ENCODE data around the gene JOSD2. TPM values are rescaled to one million over a fixed set of nuclear protein-coding genes. Genes with fewer than 3 reads are reported as not detected.

The JOSD2 gene, protein sequence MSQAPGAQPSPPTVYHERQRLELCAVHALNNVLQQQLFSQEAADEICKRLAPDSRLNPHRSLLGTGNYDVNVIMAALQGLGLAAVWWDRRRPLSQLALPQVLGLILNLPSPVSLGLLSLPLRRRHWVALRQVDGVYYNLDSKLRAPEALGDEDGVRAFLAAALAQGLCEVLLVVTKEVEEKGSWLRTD
- total RNA-seq, result 100 to 1,000 TPM in 1 of 4 donors, 10 to 100 TPM in 3; 10.8 to 169 (median 36.6) TPM

DNA sequence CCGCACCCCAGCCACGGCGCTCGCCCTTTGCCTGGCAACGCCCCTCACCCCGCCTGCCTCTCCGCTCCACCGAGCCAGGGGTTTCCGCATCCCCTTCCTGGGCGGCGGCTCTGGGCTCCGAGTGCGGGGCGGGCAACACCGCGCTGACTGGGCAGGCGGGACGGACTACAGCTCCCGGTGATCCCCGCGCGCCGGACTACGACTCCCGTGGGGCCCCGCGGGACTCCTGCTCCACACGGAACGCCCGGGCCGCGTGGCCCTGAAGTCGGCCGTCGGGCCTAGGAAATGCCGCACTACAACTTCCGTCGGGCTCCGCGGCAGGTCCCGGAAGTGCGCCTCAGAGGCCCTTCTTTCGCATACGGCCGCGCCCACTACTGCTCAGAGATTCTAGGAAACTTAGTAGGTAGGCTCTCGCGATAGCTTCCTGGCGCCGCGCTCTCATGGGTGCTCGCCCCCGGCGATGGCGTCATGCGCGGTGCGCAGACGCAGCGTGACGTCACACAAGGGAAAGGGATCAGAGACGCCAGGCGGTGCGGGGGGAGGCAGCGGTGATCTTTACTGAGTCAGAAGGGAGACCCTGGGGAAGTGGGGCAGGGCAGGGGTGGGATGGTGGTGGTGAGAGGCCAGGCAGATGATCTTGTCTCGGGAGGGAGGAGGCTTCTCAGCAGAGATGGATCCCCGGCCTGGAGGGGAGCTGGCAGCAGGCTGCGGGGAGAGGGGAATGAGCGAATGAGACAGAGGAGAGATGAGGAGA, at the start of gene JOSD2:
JOSD2 (minus strand) TSS at position 123 of the 754 bp plus-strand sequence. CDS start 760 bp downstream, outside the sequence.
- TF ChIP-seq CTCF (IDR thresholded peaks at IDR 0.05) (peak in 1 of 5 experiments; percentile 23), EP300 (IDR thresholded peaks at IDR 0.05; ENCODE audit: low read depth) (no peak), POLR2AphosphoS5 (IDR thresholded peaks at IDR 0.05) (peak; percentile 54 to 87 (median 78)), POLR2A (IDR thresholded peaks at IDR 0.05) (peak; percentile 67)

DNA sequence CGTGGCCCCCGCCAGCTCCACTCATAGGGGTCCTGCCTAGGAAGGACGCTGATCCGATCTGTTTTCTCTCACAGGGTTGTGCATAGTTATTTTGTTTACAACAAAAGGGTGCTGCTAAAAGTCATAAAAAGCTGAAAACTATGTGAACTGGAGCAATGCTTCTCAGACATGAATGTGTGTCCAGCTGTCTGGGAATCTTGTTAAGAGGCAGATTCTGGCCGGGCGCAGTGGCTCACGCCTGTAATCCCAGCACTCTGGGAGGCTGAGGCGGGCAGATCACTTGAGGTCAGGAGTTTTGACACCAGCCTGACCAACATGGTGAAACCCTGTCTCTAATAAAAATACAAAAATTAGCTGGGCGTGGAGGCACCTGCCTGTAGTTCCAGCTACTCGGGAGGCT, 48.6 kb upstream of the JOSD2 start:
- Histone ChIP-seq H3K27me3 (peaks cover 76% of the 10 kb centered on the region), H3K9me3 (no peaks in the 10 kb centered on the region), H3K4me3 (no peak overlapping the region), H3K4me1 (peaks cover 6 to 15% (median 11%) of the 10 kb centered on the region in 4 donors), H3K27ac (no peak overlapping the region), H3K36me3 (no peaks in the 10 kb centered on the region)
- no peak for TF ChIP-seq POLR2AphosphoS5 (IDR thresholded peaks at IDR 0.05)
- no peak for TF ChIP-seq CTCF (IDR thresholded peaks at IDR 0.05)
- no peak for TF ChIP-seq POLR2A (IDR thresholded peaks at IDR 0.05)
- TF ChIP-seq EP300 (IDR thresholded peaks at IDR 0.05; ENCODE audit: low read depth), result no peak
- in situ Hi-C loops (cut with MboI; ENCODE audit: low pct_ligation_motif_present in 1 of 4, low pct_unique_long_range_greater_than_20kb in 1 of 4, low sequenced_read_pairs in 3 of 4) (no loop called here), intact Hi-C loops (cut with DNase I; ENCODE audit: low total_unique reads) (no loop called here)
- no peak for DNase-seq
- WGBS, 2 donors (ENCODE audit: low coverage in 1 of 2), result 22 to 30% methylated on average over 7 to 10 of the region's 10 CpGs

More for the DNA sequence above, at the start of gene JOSD2:
- 2% methylated on average over 68 of the region's 69 CpGs; no CpG with 5 or more reads in 1 of the 2 donors for WGBS, 2 donors (ENCODE audit: low coverage in 1 of 2)
- Histone ChIP-seq H3K36me3 (no peaks in the 10 kb centered on the region), H3K4me1 (peaks cover 7 to 14% (median 9%) of the 10 kb centered on the region in 4 donors), H3K4me3 (peak within 1 kb of the TSS; percentile 62 to 92 (median 78)), H3K27me3 (peaks cover 18% of the 10 kb centered on the region), H3K9me3 (no peaks in the 10 kb centered on the region), H3K27ac (peak within 1 kb of the TSS; percentile 75 to 84 (median 82))
- DNase-seq, result peak; percentile 98
- intact Hi-C loops (cut with DNase I; ENCODE audit: low total_unique reads), result no loop called here
- in situ Hi-C loops (cut with MboI; ENCODE audit: low pct_ligation_motif_present in 1 of 4, low pct_unique_long_range_greater_than_20kb in 1 of 4, low sequenced_read_pairs in 3 of 4), result no loop called here

DNA sequence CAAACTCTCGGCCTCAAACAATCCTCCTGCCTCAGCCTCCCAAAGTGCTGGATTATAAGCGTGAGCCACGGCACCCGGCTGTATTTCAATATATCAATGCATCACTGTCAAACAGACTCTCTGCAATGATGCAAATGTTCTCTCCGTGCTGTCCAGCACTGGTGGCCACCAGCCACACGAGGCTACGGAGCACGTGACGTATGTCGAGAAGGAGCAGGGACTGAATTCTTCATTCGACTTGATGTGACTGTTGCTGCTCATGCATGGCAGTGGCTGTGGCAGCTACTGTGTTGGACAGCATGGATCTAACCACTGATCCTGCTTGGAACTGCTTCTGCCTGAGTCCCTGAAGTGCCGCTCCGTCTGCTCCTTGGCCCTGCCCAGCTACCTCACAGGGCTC, 47.5 kb upstream of the JOSD2 start:
- Histone ChIP-seq H3K4me1 (peaks cover 6 to 15% (median 11%) of the 10 kb centered on the region in 4 donors), H3K4me3 (no peak overlapping the region), H3K27ac (no peak overlapping the region), H3K27me3 (peaks cover 72% of the 10 kb centered on the region), H3K9me3 (no peaks in the 10 kb centered on the region), H3K36me3 (no peaks in the 10 kb centered on the region)
- WGBS, 2 donors (ENCODE audit: low coverage in 1 of 2), result 89 to 91% methylated on average over 6 to 13 of the region's 13 CpGs
- TF ChIP-seq POLR2A (IDR thresholded peaks at IDR 0.05) (no peak), POLR2AphosphoS5 (IDR thresholded peaks at IDR 0.05) (no peak), CTCF (IDR thresholded peaks at IDR 0.05) (no peak), EP300 (IDR thresholded peaks at IDR 0.05; ENCODE audit: low read depth) (no peak)
- in situ Hi-C loops (cut with MboI; ENCODE audit: low pct_ligation_motif_present in 1 of 4, low pct_unique_long_range_greater_than_20kb in 1 of 4, low sequenced_read_pairs in 3 of 4), result no loop called here
- no peak for DNase-seq
- intact Hi-C loops (cut with DNase I; ENCODE audit: low total_unique reads), result no loop called here

- DNase-seq, result no peak
- Histone ChIP-seq H3K4me3 (no peak overlapping the region), H3K27me3 (peaks cover 72% of the 10 kb centered on the region), H3K9me3 (no peaks in the 10 kb centered on the region), H3K27ac (no peak overlapping the region), H3K36me3 (no peaks in the 10 kb centered on the region), H3K4me1 (peaks cover 6 to 15% (median 11%) of the 10 kb centered on the region in 4 donors)
- in situ Hi-C loops (cut with MboI; ENCODE audit: low pct_ligation_motif_present in 1 of 4, low pct_unique_long_range_greater_than_20kb in 1 of 4, low sequenced_read_pairs in 3 of 4), result no loop called here
- WGBS, 2 donors (ENCODE audit: low coverage in 1 of 2), result 89 to 93% methylated on average over 3 to 4 of the region's 4 CpGs
- intact Hi-C loops (cut with DNase I; ENCODE audit: low total_unique reads), result no loop called here
- TF ChIP-seq EP300 (IDR thresholded peaks at IDR 0.05; ENCODE audit: low read depth), result no peak
- no peak for TF ChIP-seq CTCF (IDR thresholded peaks at IDR 0.05)
- no peak for TF ChIP-seq POLR2AphosphoS5 (IDR thresholded peaks at IDR 0.05)
- no peak for TF ChIP-seq POLR2A (IDR thresholded peaks at IDR 0.05)
Observed at GRCh38 chr19:50558039-50558438, 47.0 kb upstream of the JOSD2 start.

All from transverse colon (tissue), 4 donors.